ENCODE data around the gene DLX2. TPM values are rescaled to one million over a fixed set of nuclear protein-coding genes. Genes with fewer than 3 reads are reported as not detected.

Gene DLX2
- total RNA-seq, 5 donors from 2014 or later (not counting 1 experiment from before 2014, with no cell fraction given) = 0.16 to 0.19 TPM; not detected in 3

- Histone ChIP-seq H3K27ac (ENCODE audit: low read length) (no peak overlapping the region), H3K9me3 (no peaks in the 10 kb centered on the region), H3K4me3 (ENCODE audit: control insufficient read depth in 1 of 2, extremely low read depth in 1 of 2, low read length in 1 of 2) (no peak overlapping the region), H3K27me3 (replicated peaks in 1 of 2; ENCODE audit: control insufficient read depth in 2 of 2, extremely low read depth in 1 of 2, insufficient read depth in 2 of 2, low read length in 1 of 2) (peaks cover 11 to 94% of the 10 kb centered on the region in 2 experiments), H3K4me1 (ENCODE audit: control insufficient read depth in 1 of 2, extremely low read depth in 1 of 2, insufficient read depth in 2 of 2, low read length in 2 of 2) (peaks cover 38 to 97% of the 10 kb centered on the region in 2 experiments), H3K36me3 (ENCODE audit: control insufficient read depth in 2 of 2, extremely low read depth in 1 of 2, insufficient read depth in 1 of 2, low read length in 1 of 2) (no peaks in the 10 kb centered on the region)
- ChIA-PET POLR2A (no interaction called here), CTCF (interaction anchor here in 1 of 2 donors (1.2 kb wide), 1 partner anchor 14 kb away, joined by 3 read pairs; the partner anchor contains the start of gene DLX1)
- DNase-seq = peak in 3 of 35 experiments; percentile 17 to 49 (median 41)
- ATAC-seq (replicated peaks in 1 of 4) = no peak
- H3K4me3 Mint-ChIP-seq = peak overlapping the region in 2 of 3 donors; percentile 39 to 54
- H3K36me3 Mint-ChIP-seq = no peaks in the 10 kb centered on the region
- 9% methylated on average over 54 of the region's 61 CpGs for WGBS (ENCODE audit: insufficient coverage)
- peaks cover 55 to 67% (median 62%) of the 10 kb centered on the region in 3 donors for H3K4me1 Mint-ChIP-seq
- peak overlapping the region; percentile 0 to 41 for H3K27ac Mint-ChIP-seq
- H3K27me3 Mint-ChIP-seq = peaks cover 47 to 77% of the 10 kb centered on the region in 2 donors
- H3K9me3 Mint-ChIP-seq = no peaks in the 10 kb centered on the region
Measured at GRCh38 chr2:172098650-172099471, 3.8 kb downstream of the DLX2 start.

GRCh38 chr2:172098287-172098649 is 4.4 kb downstream of the DLX2 start:
- Histone ChIP-seq H3K9me3 (no peaks in the 10 kb centered on the region), H3K4me1 (ENCODE audit: control insufficient read depth in 1 of 2, extremely low read depth in 1 of 2, insufficient read depth in 2 of 2, low read length in 2 of 2) (peaks cover 32 to 91% of the 10 kb centered on the region in 2 experiments), H3K27me3 (replicated peaks in 1 of 2; ENCODE audit: control insufficient read depth in 2 of 2, extremely low read depth in 1 of 2, insufficient read depth in 2 of 2, low read length in 1 of 2) (peaks cover 14 to 95% of the 10 kb centered on the region in 2 experiments), H3K36me3 (ENCODE audit: control insufficient read depth in 2 of 2, extremely low read depth in 1 of 2, insufficient read depth in 1 of 2, low read length in 1 of 2) (no peaks in the 10 kb centered on the region), H3K4me3 (ENCODE audit: control insufficient read depth in 1 of 2, extremely low read depth in 1 of 2, low read length in 1 of 2) (no peak overlapping the region), H3K27ac (ENCODE audit: low read length) (no peak overlapping the region)
- ChIA-PET CTCF (interaction anchor here in 1 of 2 donors (1.2 kb wide), 1 partner anchor 13 kb away, joined by 3 read pairs; the partner anchor contains the start of gene DLX1), POLR2A (no interaction called here)
- H3K9me3 Mint-ChIP-seq = no peaks in the 10 kb centered on the region
- H3K36me3 Mint-ChIP-seq = no peaks in the 10 kb centered on the region
- ATAC-seq (replicated peaks in 1 of 4) (no peak), DNase-seq (peak in 1 of 35 experiments; percentile 1)
- H3K27ac Mint-ChIP-seq = peak overlapping the region in 1 of 2 donors; percentile 41
- peaks cover 46 to 77% of the 10 kb centered on the region in 2 donors for H3K27me3 Mint-ChIP-seq
- peaks cover 51 to 66% (median 62%) of the 10 kb centered on the region in 3 donors for H3K4me1 Mint-ChIP-seq
- peak overlapping the region in 2 of 3 donors; percentile 39 to 54 for H3K4me3 Mint-ChIP-seq
- WGBS (ENCODE audit: insufficient coverage) = no CpG with 5 or more reads among the region's 1 CpG

GRCh38 chr2:172097557-172098131 is 5.1 kb downstream of the DLX2 start:
- Mint-ChIP-seq H3K27ac (no peak overlapping the region), H3K36me3 (no peaks in the 10 kb centered on the region), H3K4me3 (peak overlapping the region in 1 of 3 donors; percentile 82), H3K4me1 (peaks cover 49 to 63% (median 63%) of the 10 kb centered on the region in 3 donors), H3K27me3 (peaks cover 51 to 79% of the 10 kb centered on the region in 2 donors), H3K9me3 (no peaks in the 10 kb centered on the region)
- Histone ChIP-seq H3K36me3 (ENCODE audit: control insufficient read depth in 2 of 2, extremely low read depth in 1 of 2, insufficient read depth in 1 of 2, low read length in 1 of 2) (no peaks in the 10 kb centered on the region), H3K4me1 (ENCODE audit: control insufficient read depth in 1 of 2, extremely low read depth in 1 of 2, insufficient read depth in 2 of 2, low read length in 2 of 2) (peaks cover 29 to 90% of the 10 kb centered on the region in 2 experiments), H3K4me3 (ENCODE audit: control insufficient read depth in 1 of 2, extremely low read depth in 1 of 2, low read length in 1 of 2) (peak overlapping the region in 1 of 2 donors; percentile 29), H3K27me3 (replicated peaks in 1 of 2; ENCODE audit: control insufficient read depth in 2 of 2, extremely low read depth in 1 of 2, insufficient read depth in 2 of 2, low read length in 1 of 2) (peaks cover 14 to 96% of the 10 kb centered on the region in 2 experiments), H3K27ac (ENCODE audit: low read length) (no peak overlapping the region), H3K9me3 (no peaks in the 10 kb centered on the region)
- ChIA-PET CTCF (no interaction called here), POLR2A (no interaction called here)
- DNase-seq (peak in 2 of 35 experiments; percentile 10 to 43), ATAC-seq (replicated peaks in 1 of 4) (no peak)
- 41% methylated on average over 8 of the region's 9 CpGs for WGBS (ENCODE audit: insufficient coverage)

GRCh38 chr2:172096626-172097547 is 5.8 kb downstream of the DLX2 start:
- peak overlapping the region in 1 of 2 donors; percentile 63 for H3K27ac Mint-ChIP-seq
- H3K4me3 Mint-ChIP-seq = peak overlapping the region; percentile 40 to 82 (median 40)
- no peak for ATAC-seq (replicated peaks in 1 of 4)
- ChIA-PET CTCF (no interaction called here), POLR2A (interaction anchor here in 1 of 2 donors (0.7 kb wide), 1 partner anchor 39 kb away, joined by 3 read pairs; no protein-coding TSS in a partner anchor)
- no peaks in the 10 kb centered on the region for H3K36me3 Mint-ChIP-seq
- H3K9me3 Mint-ChIP-seq = no peaks in the 10 kb centered on the region
- H3K4me3 ChIP-seq (ENCODE audit: control insufficient read depth in 1 of 2, extremely low read depth in 1 of 2, low read length in 1 of 2) = peak overlapping the region in 1 of 2 donors; percentile 60
- H3K36me3 ChIP-seq (ENCODE audit: control insufficient read depth in 2 of 2, extremely low read depth in 1 of 2, insufficient read depth in 1 of 2, low read length in 1 of 2) = no peaks in the 10 kb centered on the region
- no peaks in the 10 kb centered on the region for H3K9me3 ChIP-seq
- H3K4me1 Mint-ChIP-seq = peaks cover 44 to 59% (median 57%) of the 10 kb centered on the region in 3 donors
- DNase-seq = peak in 2 of 35 experiments; percentile 10 to 47
- no peak overlapping the region for H3K27ac ChIP-seq (ENCODE audit: low read length)
- peaks cover 29 to 83% of the 10 kb centered on the region in 2 experiments for H3K4me1 ChIP-seq (ENCODE audit: control insufficient read depth in 1 of 2, extremely low read depth in 1 of 2, insufficient read depth in 2 of 2, low read length in 2 of 2)
- peaks cover 53 to 80% of the 10 kb centered on the region in 2 donors for H3K27me3 Mint-ChIP-seq
- H3K27me3 ChIP-seq (replicated peaks in 1 of 2; ENCODE audit: control insufficient read depth in 2 of 2, extremely low read depth in 1 of 2, insufficient read depth in 2 of 2, low read length in 1 of 2) = peaks cover 20 to 94% of the 10 kb centered on the region in 2 experiments
- 3% methylated on average over 32 of the region's 55 CpGs for WGBS (ENCODE audit: insufficient coverage)

GRCh38 chr2:172095905-172096625 is 6.6 kb downstream of the DLX2 start:
- Histone ChIP-seq H3K4me3 (ENCODE audit: control insufficient read depth in 1 of 2, extremely low read depth in 1 of 2, low read length in 1 of 2) (peak overlapping the region; percentile 42 to 61), H3K27me3 (replicated peaks in 1 of 2; ENCODE audit: control insufficient read depth in 2 of 2, extremely low read depth in 1 of 2, insufficient read depth in 2 of 2, low read length in 1 of 2) (peaks cover 21 to 91% of the 10 kb centered on the region in 2 experiments), H3K36me3 (ENCODE audit: control insufficient read depth in 2 of 2, extremely low read depth in 1 of 2, insufficient read depth in 1 of 2, low read length in 1 of 2) (no peaks in the 10 kb centered on the region), H3K4me1 (ENCODE audit: control insufficient read depth in 1 of 2, extremely low read depth in 1 of 2, insufficient read depth in 2 of 2, low read length in 2 of 2) (peaks cover 27 to 74% of the 10 kb centered on the region in 2 experiments), H3K27ac (ENCODE audit: low read length) (no peak overlapping the region), H3K9me3 (no peaks in the 10 kb centered on the region)
- ChIA-PET POLR2A (interaction anchor here in 1 of 2 donors (0.9 kb wide), 1 partner anchor 11 kb away, joined by 4 read pairs; no protein-coding TSS in a partner anchor), CTCF (interaction anchor here in 1 of 2 donors (0.6 to 1.0 kb wide), 2 partner anchors 10 to 1084 kb away, joined by 3 read pairs; no protein-coding TSS in a partner anchor)
- ATAC-seq (replicated peaks in 1 of 4) = no peak
- WGBS (ENCODE audit: insufficient coverage) = 7% methylated on average over 23 of the region's 40 CpGs
- Mint-ChIP-seq H3K4me3 (peak overlapping the region; percentile 71 to 82 (median 80)), H3K9me3 (no peaks in the 10 kb centered on the region), H3K27ac (peak overlapping the region in 1 of 2 donors; percentile 28), H3K4me1 (peaks cover 35 to 50% (median 50%) of the 10 kb centered on the region in 3 donors), H3K36me3 (no peaks in the 10 kb centered on the region), H3K27me3 (peaks cover 52 to 78% of the 10 kb centered on the region in 2 donors)
- DNase-seq = peak in 2 of 35 experiments; percentile 13 to 35

Data from T-cell (primary cell).